MM.1S (cell line): Measurements from ENCODE around the gene NCS1.

ENCODE experiments used
- EZH2 ChIP-seq: fragments of 300-600 bp; sonication (generic); optimal IDR thresholded peaks from 2 replicates; pipeline ENCODE3; 2017; ENCODE audit warnings: low read depth, mild to moderate bottlenecking, antibody characterized with exemption, low read length, mixed read lengths
- EZH2phosphoT487 ChIP-seq: fragments of 300-600 bp; sonication (generic); IDR thresholded peaks from 2 replicates; pipeline ENCODE4 v1.6.1; 2018; ENCODE audit warnings: antibody characterized with exemption, low read length

DNA sequence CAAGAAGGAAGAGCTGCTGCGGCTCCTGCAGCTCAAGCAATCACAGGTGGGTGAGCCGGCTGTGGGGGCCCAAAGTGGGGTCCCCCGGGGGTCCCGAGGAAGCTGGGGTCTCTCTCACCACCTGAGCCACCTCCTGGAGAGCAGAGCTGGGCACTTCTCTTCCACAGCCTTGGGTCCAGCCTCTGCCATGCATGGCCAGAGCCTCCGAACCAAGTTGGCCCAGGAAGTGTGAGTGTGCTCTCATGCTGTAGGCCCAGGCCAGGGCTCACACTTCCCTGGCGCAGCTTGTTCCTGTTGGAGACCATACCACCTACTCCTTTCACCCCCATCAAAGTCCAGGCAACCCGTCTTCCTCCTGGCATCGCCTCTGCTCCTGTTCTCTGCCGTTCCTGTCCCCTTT lies 113.1 kb downstream of the NCS1 start:
- TF ChIP-seq EZH2 (no peak), EZH2phosphoT487 (no peak)
